Heart left ventricle (tissue), 16 donors: ENCODE data around the gene PADI1. TPM values are rescaled to one million over a fixed set of nuclear protein-coding genes. Genes with fewer than 3 reads are reported as not detected.

Source experiments
- ATAC-seq, 4 donors: fragments of 200-7000 bp; cut with Tn5 transposase; one replicate each; pipeline ENCODE4 v1.9.1; 2020 to 2022; ENCODE audit warnings: moderate library complexity in 4 of 4, mild to moderate bottlenecking in 3 of 4, moderate number of reproducible peaks in 1 of 4
- DNase-seq, 5 donors: peaks; one replicate each; pipeline ENCODE4 v3.0.0-alpha.2; 2020
- H3K27ac ChIP-seq, 12 donors: fragments of 200-600 bp; sonication (generic) in 4 of 12; one replicate each; pipeline versions ENCODE4 v1.5.0 to v1.8.0; 2016 to 2022; ENCODE audit warnings: mild to moderate bottlenecking in 2 of 12
- H3K27me3 ChIP-seq, 9 donors: fragments of 200-600 bp; sonication (generic) in 2 of 9; one replicate each; pipeline versions ENCODE4 v1.5.1 to v1.8.0; 2016 to 2022; ENCODE audit warnings: mild to moderate bottlenecking in 3 of 9
- H3K36me3 ChIP-seq, 9 donors: fragments of 200-600 bp; sonication (generic) in 2 of 9; one replicate each; pipeline versions ENCODE4 v1.5.0 to v1.8.0; 2018 to 2022; ENCODE audit warnings: mild to moderate bottlenecking in 2 of 9
- H3K4me1 ChIP-seq, 12 donors: fragments of 200-600 bp; sonication (generic) in 4 of 12; one replicate each; pipeline versions ENCODE4 v1.5.0 to v1.8.0; 2016 to 2022; ENCODE audit warnings: mild to moderate bottlenecking in 3 of 12
- H3K4me3 ChIP-seq, 12 donors: fragments of 200-600 bp; sonication (generic) in 4 of 12; one replicate each; pipeline versions ENCODE4 v1.5.0 to v1.8.0; 2017 to 2022; ENCODE audit warnings: mild to moderate bottlenecking in 9 of 12, moderate library complexity in 4 of 12
- H3K9me3 ChIP-seq, 12 donors: fragments of 200-600 bp; sonication (generic) in 4 of 12; one replicate each; pipeline versions ENCODE4 v1.5.0 to v1.8.0; 2016 to 2022; ENCODE audit warnings: mild to moderate bottlenecking in 1 of 12
- CTCF ChIP-seq, 12 donors: fragments of 200-600 bp; sonication (generic) in 4 of 12; IDR thresholded peaks; one replicate each; pipeline versions ENCODE4 v1.5.0 to v1.8.0; 2018 to 2022; ENCODE audit warnings: antibody characterized with exemption in 12 of 12, mild to moderate bottlenecking in 5 of 12
- POLR2A ChIP-seq, 2 donors: fragments of 450-650 bp; IDR thresholded peaks; one replicate each; pipeline ENCODE4 v1.6.1; 2017; ENCODE audit warnings: antibody characterized with exemption in 2 of 2, mild to moderate bottlenecking in 2 of 2, moderate library complexity in 2 of 2
- WGBS, 4 donors: extraction: QIAGEN DNeasy Blood & Tissue Kit in 2 of 4; methylation state at CpG; one replicate each; pipeline versions ENCODE4 v1.1.5 to v1.1.7; 2013 to 2018; 5-methylcytosine and 5-hydroxymethylcytosine counted together
- intact Hi-C, 10 donors: fragments of 100-400 bp; cut with DNase I; formaldehyde crosslinking; loops; one replicate each; pipeline versions ENCODE4 v1.11.1 to v1.14.2; 2022
- polyA plus RNA-seq, 2 donors: library from polyadenylated mRNA; stranded (reverse); fragments of 200-250 nt; gene quantifications; one replicate each; pipeline ENCODE4 v1.2.3, GENCODE V29; 2013
- total RNA-seq, 9 donors: library from RNA; depleted of rRNA in 2 of 9; stranded (reverse); fragments of >200 nt in 2 of 9; fragmentation: NEBNext Ultra II Directional in 3 of 9; extraction: Animal tissue kit (Norgen Biotek cat#: 25700) in 3 of 9; gene quantifications; one replicate each; pipeline versions ENCODE4 v1.1.0 to v1.2.4, GENCODE V29; 2016 to 2023
- donor health status: ischemic (EF 13 %, LVEDD 7.1; RV severe dilation, severe dysfunction).
- donor health status: healthy with polysubstance abuse.
- donor health status: DM: no; HTN: yes; CAD: no.
- donor health status: DM: no; HTN: no; CAD: no.
- donor health status: ischemic (EF 25% LVEDD 6.9; RV normal size, moderate dysfunction).
- donor health status: ischemic (EF 25% LVEDD 5.7; RV mildly dilated, moderate dysfunction).
- donor health status: healthy.
- donor health status: DM: yes; HTN: yes; CAD: no.
- donor health status: ischemic (EF 35%, LVEDD 5.7; RV mildly dilated, moderate dysfunction).
- donor health status: nonischemic (EF 11% LVEDD 7.7; RV severe dilation, severe dysfunction).
- donor health status: DM: yes; HTN: yes; CAD: no.
- donor health status: PGD.
- donor health status: ischemic (EF 29% LVEDD 5.4; RV normal size, mild dysfunction).
- donor health status: nonischemic (EF 23%, LVEDD 6.1; RV moderate dilation, normal function).

Gene PADI1
- total and polyA plus RNA-seq, 11 donors: 0.04 TPM; not detected in 10

- Histone ChIP-seq H3K27me3 (peaks cover 0 to 51% (median 16%) of the 10 kb centered on the region in 9 donors), H3K4me1 (peaks cover 0 to 24% (median 0%) of the 10 kb centered on the region in 12 donors), H3K9me3 (no peaks in the 10 kb centered on the region), H3K27ac (no peak overlapping the region), H3K36me3 (no peaks in the 10 kb centered on the region), H3K4me3 (no peak overlapping the region)
- ATAC-seq (no peak), DNase-seq (no peak)
- TF ChIP-seq POLR2A (IDR thresholded peaks at IDR 0.05) (no peak), CTCF (IDR thresholded peaks at IDR 0.05) (no peak)
- intact Hi-C loops: no loop called here
- WGBS, 4 donors: 58 to 69% (median 65%) methylated on average over 5 of the region's 5 CpGs
Observed at GRCh38 chr1:17209430-17209829, 4.5 kb downstream of the PADI1 start.

GRCh38 chr1:17210176-17210575 is 5.2 kb downstream of the PADI1 start:
- Histone ChIP-seq H3K4me3 (no peak overlapping the region), H3K36me3 (no peaks in the 10 kb centered on the region), H3K27ac (no peak overlapping the region), H3K4me1 (peaks cover 0 to 24% (median 0%) of the 10 kb centered on the region in 12 donors), H3K9me3 (no peaks in the 10 kb centered on the region), H3K27me3 (peaks cover 4 to 52% (median 20%) of the 10 kb centered on the region in 9 donors)
- WGBS, 4 donors: 89 to 93% (median 91%) methylated on average over 8 of the region's 8 CpGs
- ATAC-seq (no peak), DNase-seq (no peak)
- intact Hi-C loops: no loop called here
- no peak for TF ChIP-seq CTCF (IDR thresholded peaks at IDR 0.05)
- no peak for TF ChIP-seq POLR2A (IDR thresholded peaks at IDR 0.05)

GRCh38 chr1:17211377-17211776 is 6.4 kb downstream of the PADI1 start:
- no peak for TF ChIP-seq POLR2A (IDR thresholded peaks at IDR 0.05)
- TF ChIP-seq CTCF (IDR thresholded peaks at IDR 0.05): no peak
- intact Hi-C loops: no loop called here

GRCh38 chr1:17212009-17212408 is 7.1 kb downstream of the PADI1 start:
- Histone ChIP-seq H3K27ac (no peak overlapping the region), H3K27me3 (peaks cover 8 to 47% (median 23%) of the 10 kb centered on the region in 9 donors), H3K9me3 (no peaks in the 10 kb centered on the region), H3K4me3 (no peak overlapping the region), H3K4me1 (peaks cover 0 to 21% (median 0%) of the 10 kb centered on the region in 12 donors), H3K36me3 (no peaks in the 10 kb centered on the region)
- WGBS, 4 donors: 67 to 75% (median 70%) methylated on average over 3 to 10 of the region's 10 CpGs
- TF ChIP-seq POLR2A (IDR thresholded peaks at IDR 0.05): no peak
- TF ChIP-seq CTCF (IDR thresholded peaks at IDR 0.05): no peak
- no peak for ATAC-seq
- no peak for DNase-seq
- intact Hi-C loops: no loop called here

More at GRCh38 chr1:17211377-17211776, 6.4 kb downstream of the PADI1 start:
- ATAC-seq (no peak), DNase-seq (no peak)
- WGBS, 4 donors: 89 to 94% (median 91%) methylated on average over 5 of the region's 5 CpGs
- no peaks in the 10 kb centered on the region for H3K9me3 ChIP-seq
- H3K36me3 ChIP-seq: no peaks in the 10 kb centered on the region
- peaks cover 8 to 47% (median 22%) of the 10 kb centered on the region in 9 donors for H3K27me3 ChIP-seq
- H3K27ac ChIP-seq: no peak overlapping the region
- H3K4me3 ChIP-seq: no peak overlapping the region
- H3K4me1 ChIP-seq: peaks cover 0 to 24% (median 0%) of the 10 kb centered on the region in 12 donors
